ENCODE measurements around the gene KCNIP1. TPM values are rescaled to one million over a fixed set of nuclear protein-coding genes. Genes with fewer than 3 reads are reported as not detected.
A peak's percentile ranks its signal among the peaks of the same experiment; 100 is the strongest.

KCNIP1 gene
- total RNA-seq, 1 donor from 2014 or later = not detected

DNA sequence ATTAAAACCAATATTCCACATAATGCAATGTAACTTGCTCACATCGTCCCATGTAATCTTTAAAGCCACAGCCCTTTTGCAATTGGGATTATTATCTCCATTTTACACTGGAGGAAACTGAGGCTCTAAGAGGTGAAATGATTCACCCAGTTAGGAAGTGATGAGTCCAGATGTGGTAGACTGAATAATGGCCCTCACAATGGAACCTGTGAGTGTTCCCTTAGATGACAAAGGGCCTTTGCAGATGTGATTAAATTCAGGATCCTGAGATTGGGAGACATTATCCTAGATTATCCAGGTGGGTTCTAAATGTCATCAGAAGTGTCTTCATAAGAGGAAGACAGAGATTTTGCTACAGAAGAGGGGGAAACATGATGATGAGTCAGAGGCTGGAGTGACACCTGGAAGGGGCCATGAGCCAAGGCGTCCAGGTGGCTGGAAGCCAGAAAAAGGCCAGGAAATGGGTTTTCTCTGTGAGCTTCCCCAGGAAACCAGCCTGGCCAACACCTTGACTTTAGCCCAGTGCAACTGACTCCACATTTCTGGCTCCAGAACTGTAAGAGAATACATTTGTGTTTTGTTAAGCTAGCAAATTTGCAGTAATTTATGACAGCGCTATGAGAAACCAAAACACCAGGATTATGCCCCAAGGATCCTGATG lies 139.1 kb downstream of the KCNIP1 start:
- intact Hi-C loops (cut with DNase I) = no loop called here
- no peak for DNase-seq (ENCODE audit: missing footprints)
- no peak for ATAC-seq

DNA sequence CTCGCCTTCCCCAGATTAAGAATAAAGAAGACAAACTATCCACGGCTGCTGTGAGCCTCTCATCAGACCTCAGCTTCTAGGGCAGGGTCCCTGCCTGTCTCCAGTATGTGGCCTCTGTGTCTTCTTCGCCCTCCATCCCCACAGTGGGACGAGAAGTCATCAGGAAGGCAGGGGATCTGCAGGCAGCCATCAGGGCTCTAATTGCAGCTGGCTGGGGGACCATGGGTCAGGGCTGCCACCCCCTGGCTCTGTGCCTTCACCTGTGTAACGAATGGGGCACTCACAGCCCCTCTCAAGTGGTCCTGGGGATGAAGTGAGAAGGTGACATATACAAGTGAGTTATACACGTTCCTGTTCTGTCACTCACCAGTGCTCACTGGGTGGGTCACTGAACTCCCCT lies 139.8 kb downstream of the KCNIP1 start:
- intact Hi-C loops (cut with DNase I) = no loop called here
- no peak for ATAC-seq
- DNase-seq (ENCODE audit: missing footprints) = no peak

DNA sequence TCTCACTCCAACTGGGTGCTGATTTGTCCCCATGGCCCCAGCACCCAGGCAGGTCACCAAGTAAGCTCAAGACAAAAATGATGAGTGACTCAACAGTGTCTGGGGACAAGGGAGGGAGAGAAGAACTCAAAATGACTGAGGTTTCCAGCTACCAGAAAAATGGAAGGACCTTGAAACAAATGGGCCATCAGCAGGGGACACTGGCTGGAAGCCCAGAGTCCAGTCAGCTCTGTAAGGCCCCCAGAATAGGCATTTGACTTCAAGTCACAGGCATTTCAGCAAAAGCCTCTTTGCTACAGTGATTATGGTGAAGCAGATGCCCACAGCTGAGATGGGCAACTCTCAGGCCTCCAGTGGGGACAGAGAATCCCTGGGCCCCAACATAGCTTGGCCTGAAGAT lies 140.7 kb downstream of the KCNIP1 start:
- no peak for DNase-seq (ENCODE audit: missing footprints)
- intact Hi-C loops (cut with DNase I) = no loop called here
- ATAC-seq = no peak

DNA sequence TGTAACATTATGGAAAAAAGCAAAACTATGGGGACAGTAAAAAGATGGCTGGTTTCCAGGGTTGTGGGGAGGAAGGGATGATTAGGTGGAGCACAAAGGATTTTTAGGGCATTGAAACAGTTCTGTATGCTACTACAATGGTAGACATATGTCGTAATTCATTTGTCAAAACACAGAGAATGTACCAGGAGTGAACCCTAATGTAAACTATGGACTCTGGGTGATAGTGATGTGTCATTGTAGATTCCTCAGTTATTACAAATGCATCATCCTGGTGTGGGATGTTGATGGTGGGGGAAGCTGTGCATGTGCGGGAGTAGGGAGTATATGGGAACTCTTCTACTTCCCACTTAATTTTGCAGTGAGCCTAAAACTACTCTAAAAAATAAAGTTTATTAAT lies 144.7 kb downstream of the KCNIP1 start:
- no peak for DNase-seq (ENCODE audit: missing footprints)
- intact Hi-C loops (cut with DNase I) = no loop called here
- ATAC-seq = no peak

DNA sequence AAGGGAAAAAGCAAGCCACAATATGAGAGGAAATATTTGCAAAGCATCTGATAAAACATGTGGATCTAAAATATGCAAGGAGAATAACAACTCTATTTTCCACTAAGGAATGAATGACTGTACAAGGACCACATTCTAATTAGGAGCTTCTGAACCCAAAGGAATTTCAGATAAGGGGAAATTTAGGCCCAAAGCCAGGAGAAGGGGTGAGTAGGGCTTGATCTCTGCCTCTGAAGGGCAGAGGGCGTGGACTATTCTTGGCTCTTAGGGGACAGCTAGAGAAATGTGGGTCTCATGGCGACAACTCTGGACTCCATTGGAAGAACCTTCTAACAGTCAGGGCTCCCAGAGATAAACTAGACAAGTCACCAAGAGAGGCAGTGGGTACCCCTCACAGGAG lies 147.0 kb downstream of the KCNIP1 start:
- no peak for DNase-seq (ENCODE audit: missing footprints)
- intact Hi-C loops (cut with DNase I) = no loop called here
- ATAC-seq = no peak

DNA sequence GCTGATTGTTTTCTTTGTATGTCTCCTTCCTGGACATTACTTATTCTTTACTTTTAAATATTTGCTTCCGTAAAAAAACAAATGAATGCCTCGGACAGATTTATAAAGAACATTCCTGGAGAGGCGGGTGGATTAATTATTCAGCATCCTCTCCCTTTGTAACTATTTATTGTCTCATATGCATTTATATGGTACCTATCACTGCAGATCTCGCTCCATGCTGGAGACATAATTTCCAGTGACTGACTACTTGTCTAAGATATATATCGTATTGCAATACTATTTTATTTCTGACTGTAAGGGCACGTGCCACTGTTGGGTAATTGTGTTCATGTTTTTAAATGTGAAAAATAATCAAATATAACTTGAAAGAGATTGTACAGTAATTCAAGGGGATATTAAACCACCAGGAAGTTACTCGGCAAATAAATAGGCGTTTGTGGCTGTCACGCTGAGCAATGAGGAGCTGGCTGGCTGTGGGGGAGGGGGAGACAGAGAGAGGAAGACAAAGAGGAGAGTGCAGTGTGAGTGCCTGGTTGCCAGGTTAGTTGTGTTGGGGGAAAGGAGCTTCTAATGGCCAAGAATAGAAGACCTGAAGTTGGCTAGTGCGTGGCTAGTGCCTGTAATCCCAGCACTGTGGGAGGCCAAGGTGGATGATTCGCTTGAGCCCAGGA lies 147.9 kb downstream of the KCNIP1 start:
- no peak for ATAC-seq
- intact Hi-C loops (cut with DNase I) = no loop called here
- no peak for DNase-seq (ENCODE audit: missing footprints)

DNA sequence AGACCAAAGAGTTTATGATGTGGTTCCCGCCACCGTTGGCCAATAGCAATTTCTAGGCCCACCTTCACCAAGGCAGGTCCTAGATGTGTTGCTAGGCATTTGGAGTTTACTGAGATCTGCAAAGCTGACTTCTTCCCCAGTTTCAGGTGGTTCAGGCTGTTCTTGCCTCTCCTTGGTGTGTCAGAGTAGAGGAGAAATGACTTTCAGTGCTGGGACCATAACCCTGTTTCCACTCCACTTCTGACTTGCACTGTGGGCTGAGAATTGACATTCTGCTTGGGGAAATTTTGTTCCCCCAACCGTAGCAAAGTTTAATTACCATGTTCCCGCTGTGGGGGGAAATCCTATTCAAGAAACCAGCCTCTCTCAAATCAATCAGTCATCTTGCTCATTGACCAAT lies 151.7 kb downstream of the KCNIP1 start:
- intact Hi-C loops (cut with DNase I) = no loop called here
- no peak for DNase-seq (ENCODE audit: missing footprints)
- no peak for ATAC-seq

DNA sequence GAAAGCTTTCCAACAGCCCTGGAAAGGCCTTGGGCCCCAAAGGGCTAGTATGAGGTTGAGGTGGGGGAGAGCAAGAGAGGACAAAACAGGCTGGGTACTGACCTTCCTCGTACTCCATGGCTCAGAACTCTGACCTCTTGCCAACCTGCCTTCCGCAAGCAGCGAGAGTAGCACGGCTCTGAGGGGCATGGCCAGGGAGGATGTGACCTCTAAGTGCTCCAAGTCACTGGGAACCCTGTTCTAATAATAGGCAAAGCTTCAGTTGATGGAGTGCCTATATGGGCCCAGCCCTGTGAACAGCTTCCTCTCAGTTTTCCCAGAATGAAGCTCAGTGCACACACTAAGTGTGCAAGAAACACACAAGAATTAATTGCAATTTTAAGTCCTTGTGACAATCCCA lies 152.1 kb downstream of the KCNIP1 start:
- intact Hi-C loops (cut with DNase I) = no loop called here
- no peak for DNase-seq (ENCODE audit: missing footprints)
- peak; percentile 84 for ATAC-seq

DNA sequence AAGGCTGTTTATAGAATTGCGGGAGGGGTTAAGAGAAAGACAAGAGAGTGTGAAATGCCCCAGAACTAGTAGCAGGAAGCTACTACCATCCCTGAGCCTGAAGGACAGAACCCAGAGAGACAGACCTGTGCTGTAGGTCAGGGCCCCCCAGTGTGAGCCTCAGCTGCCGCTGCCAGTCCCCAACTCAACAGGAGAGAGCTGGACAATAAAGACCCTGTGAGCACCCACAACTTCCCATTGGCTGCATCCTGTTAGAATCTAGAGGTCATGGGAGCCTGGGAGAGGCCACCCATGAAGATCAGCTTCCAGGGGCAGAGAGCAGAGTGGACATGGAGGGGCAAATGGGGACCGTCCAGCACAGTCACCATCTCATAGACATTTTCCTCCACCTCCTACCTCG lies 152.5 kb downstream of the KCNIP1 start:
- DNase-seq (ENCODE audit: missing footprints) (no peak), ATAC-seq (no peak)
- intact Hi-C loops (cut with DNase I) = no loop called here

DNA sequence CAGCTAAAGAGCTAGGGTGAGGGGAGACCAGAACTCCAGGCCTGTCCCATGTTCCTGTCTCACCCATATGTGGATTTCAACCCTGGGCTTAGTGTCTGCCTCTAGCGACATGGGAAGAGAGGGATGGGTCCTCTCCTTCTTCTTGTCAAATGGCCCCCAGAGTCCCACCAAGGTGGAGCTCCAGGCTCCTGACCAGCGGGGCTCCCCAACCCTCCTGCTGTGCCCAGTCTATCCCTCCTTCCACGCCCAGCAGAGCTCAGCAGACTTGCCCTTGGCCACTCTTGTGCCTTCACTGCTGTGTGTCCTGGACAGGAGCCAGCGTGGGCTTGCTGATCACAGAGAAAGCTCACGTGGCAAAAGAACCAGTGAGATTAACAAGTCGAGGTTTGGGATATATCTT lies 156.7 kb downstream of the KCNIP1 start:
- intact Hi-C loops (cut with DNase I) = no loop called here
- DNase-seq (ENCODE audit: missing footprints) = no peak
- ATAC-seq = no peak

DNA sequence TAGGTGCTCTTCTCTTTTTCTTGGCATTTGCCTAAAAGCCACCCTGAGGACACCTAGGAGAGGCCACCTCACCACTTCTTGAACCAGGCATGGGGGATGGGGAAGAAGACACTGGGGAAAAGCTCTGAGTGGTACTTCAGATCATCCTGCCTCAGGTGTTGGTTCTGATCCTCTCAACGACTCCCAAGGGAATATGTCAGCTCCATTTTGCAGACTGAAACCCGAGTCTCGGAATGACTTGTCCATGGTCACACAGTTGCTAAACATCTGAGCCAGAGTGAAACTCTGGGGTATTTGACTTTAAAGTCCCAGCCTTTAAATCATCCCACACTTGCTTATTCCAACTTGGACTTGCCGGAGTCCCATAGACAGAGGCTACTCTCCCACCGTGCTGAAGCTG lies 159.1 kb downstream of the KCNIP1 start:
- DNase-seq (ENCODE audit: missing footprints) (no peak), ATAC-seq (no peak)
- intact Hi-C loops (cut with DNase I) = no loop called here

DNA sequence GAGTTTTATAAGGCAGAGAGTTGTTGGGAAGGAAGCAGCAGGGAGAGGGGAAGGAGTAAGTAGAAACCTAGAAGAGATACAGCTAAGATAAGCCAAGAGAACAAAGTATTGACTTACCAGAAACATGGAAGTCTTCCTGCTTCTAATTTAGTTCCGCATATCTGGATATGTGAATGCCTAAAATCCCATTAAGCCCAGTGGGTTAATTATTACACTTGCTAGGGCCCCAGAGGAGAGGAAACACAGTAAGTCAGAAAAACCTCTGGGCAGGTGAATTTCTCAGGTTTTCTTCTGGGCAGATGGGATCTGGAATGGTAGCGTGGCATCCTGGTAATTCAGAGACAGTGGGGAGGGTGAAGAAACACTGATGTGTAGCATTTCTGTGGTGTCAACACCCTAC lies 175.0 kb downstream of the KCNIP1 start:
- ATAC-seq (no peak), DNase-seq (ENCODE audit: missing footprints) (no peak)
- intact Hi-C loops (cut with DNase I) = no loop called here

DNA sequence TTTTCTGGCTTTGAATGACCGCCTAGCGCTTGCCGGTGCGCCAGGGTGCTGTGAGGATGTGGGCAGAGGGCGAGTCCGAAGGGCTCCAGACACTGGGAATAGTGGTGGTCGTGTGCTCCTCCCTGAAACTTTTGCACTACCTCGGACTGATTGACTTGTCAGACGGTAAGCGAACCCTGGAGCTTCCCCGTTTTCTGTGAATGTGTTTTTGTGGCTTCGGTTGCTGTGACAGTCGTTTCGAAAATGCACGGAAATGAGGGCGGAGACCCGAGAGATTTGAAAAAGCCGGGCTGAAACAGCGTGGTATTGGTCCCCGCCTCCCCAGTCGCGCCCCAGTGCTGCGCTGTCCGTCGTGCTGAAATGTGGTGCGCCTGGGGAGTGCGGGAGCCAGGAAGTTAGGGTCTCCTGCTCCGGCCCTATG lies 177.2 kb downstream of the KCNIP1 start:
- ATAC-seq (peak; percentile 54), DNase-seq (ENCODE audit: missing footprints) (no peak)
- intact Hi-C loops (cut with DNase I) = no loop called here

DNA sequence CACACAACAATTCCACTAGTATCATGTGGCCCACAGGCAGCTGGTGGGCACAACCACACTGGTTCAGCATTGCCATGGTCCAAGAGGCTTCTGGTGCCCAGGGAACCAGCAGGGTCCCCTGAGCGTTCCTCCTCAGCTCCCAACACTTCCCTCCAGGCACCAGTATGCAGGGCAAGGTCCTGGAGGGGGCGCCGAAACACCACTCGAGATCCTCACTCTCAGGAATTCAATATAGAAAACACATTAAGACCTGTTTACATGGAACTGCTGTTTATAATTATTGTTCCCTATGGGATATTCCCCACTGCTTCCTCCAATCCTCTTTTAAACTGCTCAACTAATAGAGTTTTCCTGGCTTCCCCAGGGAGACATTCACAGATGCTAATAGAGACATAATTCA lies 187.8 kb downstream of the KCNIP1 start:
- DNase-seq (ENCODE audit: missing footprints) (no peak), ATAC-seq (no peak)
- intact Hi-C loops (cut with DNase I) = no loop called here

DNA sequence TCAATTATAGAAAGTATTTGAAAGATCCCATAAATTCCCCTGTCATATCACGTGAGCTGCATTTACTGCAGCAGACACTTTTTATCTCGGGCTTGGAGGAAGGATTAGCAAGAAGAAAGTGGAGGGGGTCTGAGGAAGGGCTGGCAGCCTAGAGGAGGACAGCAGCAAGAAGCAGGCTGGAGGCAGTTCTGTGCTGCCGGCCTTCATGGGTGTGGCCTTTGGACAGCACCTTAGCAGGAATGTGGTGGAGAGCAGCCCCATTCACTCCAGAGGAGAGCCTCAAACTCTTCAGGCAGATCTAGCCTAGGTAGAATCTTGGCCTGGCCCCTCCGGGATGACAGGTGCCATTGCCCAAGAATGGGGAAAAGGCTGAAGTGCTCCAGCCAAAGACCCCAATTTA lies 189.9 kb downstream of the KCNIP1 start:
- DNase-seq (ENCODE audit: missing footprints) (no peak), ATAC-seq (no peak)
- intact Hi-C loops (cut with DNase I) = no loop called here

DNA sequence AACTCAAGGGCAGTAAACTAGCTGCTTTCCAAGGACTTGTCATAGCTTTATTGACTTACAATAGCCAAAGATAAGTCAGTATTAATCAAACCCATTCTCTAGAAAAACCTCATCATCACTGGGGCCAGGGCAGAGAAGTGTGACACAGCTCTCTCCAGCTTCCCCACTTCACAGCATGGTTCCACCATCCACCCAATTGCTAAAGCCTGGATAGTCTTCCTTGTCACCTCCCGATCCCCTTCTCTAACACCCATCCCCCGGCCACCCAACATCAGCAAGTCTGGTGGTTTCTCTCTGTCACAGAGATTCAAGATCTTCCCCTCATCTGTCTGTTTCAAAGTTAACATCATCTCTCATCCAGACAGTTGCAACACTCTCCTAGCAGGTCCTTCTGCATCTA lies 191.1 kb downstream of the KCNIP1 start:
- intact Hi-C loops (cut with DNase I) = no loop called here
- no peak for DNase-seq (ENCODE audit: missing footprints)
- no peak for ATAC-seq

DNA sequence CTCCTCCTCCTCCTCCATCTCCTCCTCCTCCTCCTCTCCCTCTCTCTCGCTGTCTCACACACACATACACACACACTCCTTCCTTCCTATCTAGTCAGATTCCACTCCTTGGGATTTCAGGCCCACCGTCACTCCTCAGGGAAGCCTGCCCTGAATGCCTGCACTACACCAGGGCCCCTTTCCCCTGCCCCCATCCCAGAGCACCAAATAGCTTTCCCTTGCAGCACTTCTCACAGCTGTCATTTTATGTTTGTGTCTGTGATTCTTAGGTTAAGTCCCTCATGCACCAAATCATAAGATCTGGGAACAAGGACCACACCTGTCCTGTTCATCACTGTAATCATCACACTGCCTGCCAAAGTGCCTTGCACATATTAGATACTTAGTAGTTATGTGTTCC lies 193.2 kb downstream of the KCNIP1 start:
- intact Hi-C loops (cut with DNase I) = no loop called here
- DNase-seq (ENCODE audit: missing footprints) = no peak
- no peak for ATAC-seq

DNA sequence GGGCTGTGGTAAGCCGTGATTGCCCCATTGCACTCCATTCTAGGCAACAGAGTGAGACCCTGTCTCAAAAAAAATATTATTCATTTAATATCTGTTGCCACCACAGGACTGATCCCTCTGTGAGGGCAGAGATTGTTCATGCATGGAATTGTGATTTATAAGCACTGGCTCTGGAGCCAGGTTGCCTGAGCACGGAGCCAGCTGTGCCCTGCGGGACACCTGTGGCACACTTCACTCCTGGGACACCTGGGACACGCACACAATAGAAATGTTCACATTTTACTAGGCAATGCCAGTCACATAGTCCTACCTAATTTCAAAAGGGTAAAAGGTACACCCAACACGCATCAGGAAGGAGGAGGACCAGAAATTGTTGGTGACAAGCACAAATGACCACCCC lies 196.7 kb downstream of the KCNIP1 start:
- intact Hi-C loops (cut with DNase I) = no loop called here
- DNase-seq (ENCODE audit: missing footprints) (no peak), ATAC-seq (no peak)

DNA sequence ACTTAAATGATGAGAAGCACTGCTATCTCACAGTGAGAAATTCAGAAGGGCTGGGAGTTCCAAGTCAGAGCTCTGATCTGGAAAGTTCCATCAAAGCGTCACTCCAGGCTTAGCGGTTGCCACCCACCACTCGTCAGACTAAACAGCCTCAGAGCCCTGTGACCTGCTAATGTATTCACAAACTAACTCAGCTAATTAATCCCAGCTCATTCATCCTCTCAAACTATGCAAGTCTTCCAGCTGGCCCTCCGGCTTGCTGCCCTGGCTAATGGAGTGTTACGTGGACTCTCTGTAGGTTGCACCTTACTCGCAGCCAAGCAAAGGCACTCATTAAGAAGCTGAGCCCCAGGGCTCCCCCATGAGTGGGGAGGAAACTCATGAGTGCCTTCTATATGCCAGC lies 197.5 kb downstream of the KCNIP1 start:
- intact Hi-C loops (cut with DNase I) = no loop called here
- DNase-seq (ENCODE audit: missing footprints) (no peak), ATAC-seq (no peak)

DNA sequence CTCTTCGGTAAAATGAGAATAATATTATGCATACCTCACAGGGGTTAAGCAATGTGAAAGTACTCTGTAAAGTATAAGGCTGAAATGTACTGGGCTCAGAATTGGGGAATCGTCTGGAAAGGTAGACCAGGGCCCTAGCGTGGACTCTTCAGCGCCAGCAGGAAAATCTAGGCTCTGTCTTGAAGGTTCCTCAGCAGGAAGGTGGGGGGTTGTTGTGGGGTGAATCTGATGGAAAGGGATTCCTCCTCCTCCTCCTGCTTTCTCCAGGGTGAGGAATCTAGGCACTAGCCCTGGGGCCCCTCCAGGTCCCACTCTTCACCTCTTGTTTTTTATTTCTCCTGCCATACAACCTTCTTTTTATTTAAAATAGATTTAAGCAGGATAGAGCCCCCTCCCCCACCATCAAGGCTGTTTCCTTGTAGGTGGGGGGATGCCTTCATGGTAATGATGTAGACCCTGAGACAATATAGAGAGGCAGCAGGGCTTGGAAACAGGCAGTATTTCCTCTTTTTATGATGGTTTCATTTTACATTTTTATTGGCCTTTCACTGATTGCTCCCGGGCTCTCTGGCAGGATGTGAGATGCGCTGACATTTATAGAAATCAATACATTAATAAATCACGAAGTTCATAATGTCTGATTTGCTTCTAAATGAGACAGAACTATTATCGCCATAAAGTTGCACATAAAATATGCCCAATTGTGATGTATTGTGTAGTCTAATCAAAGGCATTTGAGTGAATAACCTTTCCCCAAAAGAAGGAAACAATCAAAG lies 200.8 kb downstream of the KCNIP1 start:
- DNase-seq (ENCODE audit: missing footprints) (no peak), ATAC-seq (no peak)
- intact Hi-C loops (cut with DNase I) = no loop called here
